Activated T-cell treated with anti-CD3 and anti-CD28 coated beads for 4 hours (primary cell): Measurements from ENCODE around the gene L3MBTL4.
"Not testable (repeated sequence)": the region's sequence is repeated elsewhere in the genome, so short reads cannot be mapped to it uniquely, and the experiment has no call there.

Experiments used
- DNase-seq: peaks from one replicate; pipeline ENCODE4 v3.0.0-alpha.2; 2020

Gene L3MBTL4

GRCh38 chr18:6248017-6248416 is 166.7 kb downstream of the L3MBTL4 start:
- DNase-seq = no peak

GRCh38 chr18:6242004-6242403 is 172.7 kb downstream of the L3MBTL4 start:
- no peak for DNase-seq

GRCh38 chr18:6239716-6240115 is 175.0 kb downstream of the L3MBTL4 start:
- no peak for DNase-seq

GRCh38 chr18:6236258-6236657 is 178.5 kb downstream of the L3MBTL4 start:
- DNase-seq = no peak

DNA sequence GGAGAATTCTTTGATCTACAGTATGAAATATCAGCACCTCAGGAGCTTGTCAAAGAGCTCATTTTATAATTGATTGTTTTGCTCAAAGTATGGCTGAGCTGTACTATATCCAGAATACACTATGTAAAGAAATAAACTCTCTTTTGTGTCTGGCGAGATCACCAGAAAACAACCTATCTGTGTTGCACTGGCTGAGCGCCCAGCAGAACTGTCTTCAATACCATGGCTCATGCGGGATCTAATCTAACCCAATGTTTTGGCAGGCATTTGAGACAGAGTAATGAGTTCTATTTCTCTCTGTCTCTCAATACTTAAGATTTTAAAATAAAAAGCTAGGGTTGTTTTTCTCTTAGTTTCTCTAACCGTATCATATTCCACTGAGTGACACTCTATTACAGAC is 192.4 kb downstream of the L3MBTL4 start:
- DNase-seq = no peak

- no peak for DNase-seq
These were observed 193.1 kb downstream of the L3MBTL4 start for GRCh38 chr18:6221602-6222014.

DNA sequence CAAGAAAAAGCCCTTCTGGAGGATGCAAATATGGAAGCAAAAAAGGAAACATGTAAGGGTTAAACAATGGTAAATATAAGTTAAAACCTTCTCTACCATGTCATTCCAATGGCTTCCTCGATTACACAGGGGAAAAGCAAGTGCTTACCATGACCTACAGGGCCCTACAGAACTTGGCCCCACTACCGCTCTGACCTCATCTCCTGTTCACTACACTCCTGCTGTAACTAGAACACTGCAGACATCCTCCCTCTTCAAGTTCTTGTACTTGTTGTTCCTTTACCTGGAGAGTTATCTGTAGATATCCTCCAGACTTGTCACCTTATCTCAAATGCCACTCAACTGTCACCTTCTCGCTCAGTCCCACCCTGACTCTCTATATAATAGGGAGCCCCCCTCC is 194.6 kb downstream of the L3MBTL4 start:
- DNase-seq = no peak

- DNase-seq = no peak
These were observed 195.5 kb downstream of the L3MBTL4 start for GRCh38 chr18:6219116-6219717.

GRCh38 chr18:6215888-6216287 is 198.8 kb downstream of the L3MBTL4 start:
- no peak for DNase-seq

GRCh38 chr18:6211174-6211504 is 203.6 kb downstream of the L3MBTL4 start:
- DNase-seq = no peak

DNA sequence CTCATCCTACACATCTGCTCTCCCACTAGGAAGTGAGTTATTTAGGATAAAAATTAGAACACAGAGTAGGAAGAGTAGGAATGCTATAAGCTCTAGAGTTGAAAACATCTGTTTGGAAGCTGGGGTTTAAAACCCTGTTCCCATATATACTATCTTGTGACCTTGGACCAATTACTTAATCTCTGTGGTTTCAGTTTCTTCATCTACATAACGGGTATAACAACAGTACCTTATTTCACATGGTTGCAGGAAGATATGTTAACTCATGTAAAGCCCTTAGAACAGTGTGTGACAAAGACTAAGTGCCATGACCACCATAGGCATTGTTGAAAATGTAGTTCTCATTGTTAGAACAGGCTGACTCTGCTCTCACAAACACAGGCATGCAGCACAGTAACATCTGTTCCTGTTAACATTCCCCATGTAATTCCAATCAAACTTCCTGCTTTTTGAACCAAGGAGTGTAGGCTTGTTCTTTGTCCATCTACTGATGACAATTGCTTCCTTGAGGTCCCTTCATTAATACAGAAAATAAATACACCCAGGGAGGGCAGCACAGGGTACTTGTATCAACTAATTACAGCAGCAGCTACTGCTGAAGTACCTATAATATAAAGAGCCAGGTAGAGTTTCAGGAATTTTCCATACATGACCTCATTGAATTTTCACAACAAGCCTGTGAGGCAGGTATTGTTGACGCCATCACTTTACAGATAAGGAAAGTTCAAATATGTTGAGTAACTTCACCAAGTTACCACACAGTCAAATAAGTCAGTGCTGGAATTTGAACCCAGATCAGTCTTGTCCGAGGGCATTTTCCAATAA is 204.2 kb downstream of the L3MBTL4 start:
- no peak for DNase-seq

- DNase-seq = no peak
These were observed 206.8 kb downstream of the L3MBTL4 start for GRCh38 chr18:6207941-6208340.

GRCh38 chr18:6207116-6207515 is 207.6 kb downstream of the L3MBTL4 start:
- DNase-seq = no peak

- DNase-seq = no peak
These were observed 209.0 kb downstream of the L3MBTL4 start for GRCh38 chr18:6205706-6206105.

GRCh38 chr18:6204476-6204875 is 210.2 kb downstream of the L3MBTL4 start:
- no peak for DNase-seq

GRCh38 chr18:6203791-6204190 is 210.9 kb downstream of the L3MBTL4 start:
- DNase-seq = no peak

DNA sequence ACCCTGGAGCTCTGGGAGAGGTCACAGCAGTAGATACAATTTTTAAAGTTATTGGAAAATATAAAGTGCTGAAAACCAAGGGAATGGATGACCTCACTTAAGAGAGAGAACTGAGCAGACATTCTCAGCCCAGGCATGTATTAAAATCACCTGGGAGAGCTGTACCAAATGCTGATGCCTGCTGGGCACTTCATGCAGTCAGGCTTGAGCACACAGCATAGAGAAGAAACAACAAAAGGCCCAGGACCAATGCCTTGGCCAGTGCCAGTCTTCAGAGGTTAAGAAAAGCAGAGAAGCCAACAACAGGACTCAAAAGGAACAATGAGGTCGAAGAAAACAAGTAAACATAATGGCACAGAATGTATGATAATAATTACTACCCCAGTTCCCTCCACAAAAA is 211.8 kb downstream of the L3MBTL4 start:
- no peak for DNase-seq

GRCh38 chr18:6200204-6200774 is 214.4 kb downstream of the L3MBTL4 start:
- no peak for DNase-seq

DNA sequence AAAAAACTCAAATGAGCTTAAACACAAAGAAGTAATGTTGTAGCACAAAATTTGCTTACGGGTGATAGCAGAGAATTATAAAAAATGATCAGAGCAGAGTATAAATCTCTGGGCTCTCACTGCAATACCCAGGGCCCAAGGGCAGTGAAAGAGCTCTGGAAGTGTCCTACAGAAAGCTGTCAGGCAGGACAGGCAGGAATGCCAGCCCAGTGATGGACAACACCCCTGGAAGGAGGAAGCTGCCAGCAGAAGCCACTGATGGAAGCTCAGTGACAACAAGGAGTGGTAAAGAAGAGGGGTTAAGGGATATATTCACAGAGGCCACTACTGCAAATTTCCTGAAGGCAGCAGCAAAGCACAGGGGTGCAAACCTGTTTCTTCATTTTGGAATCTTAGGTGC is 214.9 kb downstream of the L3MBTL4 start:
- no peak for DNase-seq

DNA sequence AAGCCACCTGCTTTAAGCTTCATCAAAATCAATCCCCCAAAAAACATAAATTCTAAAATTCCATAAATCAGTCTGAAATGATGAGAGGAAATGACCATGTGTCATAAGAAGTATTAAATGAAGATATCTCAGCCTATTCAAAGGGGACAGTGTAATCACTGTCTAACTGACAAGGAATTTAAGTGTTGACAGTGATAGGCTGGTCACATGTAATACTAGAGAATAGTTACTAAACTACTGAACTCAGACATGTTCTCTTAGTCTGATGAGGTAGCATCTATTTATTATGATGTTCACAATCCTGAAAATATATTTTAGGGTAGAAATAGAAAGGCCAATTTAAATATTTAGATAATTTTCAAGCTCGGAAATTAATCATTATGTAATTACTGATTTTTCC is 216.1 kb downstream of the L3MBTL4 start:
- DNase-seq = no peak

- DNase-seq = no peak
These were observed 220.1 kb downstream of the L3MBTL4 start for GRCh38 chr18:6194640-6195039.

- DNase-seq = not testable (repeated sequence)
These were observed 228.9 kb downstream of the L3MBTL4 start for GRCh38 chr18:6185782-6186181.

DNA sequence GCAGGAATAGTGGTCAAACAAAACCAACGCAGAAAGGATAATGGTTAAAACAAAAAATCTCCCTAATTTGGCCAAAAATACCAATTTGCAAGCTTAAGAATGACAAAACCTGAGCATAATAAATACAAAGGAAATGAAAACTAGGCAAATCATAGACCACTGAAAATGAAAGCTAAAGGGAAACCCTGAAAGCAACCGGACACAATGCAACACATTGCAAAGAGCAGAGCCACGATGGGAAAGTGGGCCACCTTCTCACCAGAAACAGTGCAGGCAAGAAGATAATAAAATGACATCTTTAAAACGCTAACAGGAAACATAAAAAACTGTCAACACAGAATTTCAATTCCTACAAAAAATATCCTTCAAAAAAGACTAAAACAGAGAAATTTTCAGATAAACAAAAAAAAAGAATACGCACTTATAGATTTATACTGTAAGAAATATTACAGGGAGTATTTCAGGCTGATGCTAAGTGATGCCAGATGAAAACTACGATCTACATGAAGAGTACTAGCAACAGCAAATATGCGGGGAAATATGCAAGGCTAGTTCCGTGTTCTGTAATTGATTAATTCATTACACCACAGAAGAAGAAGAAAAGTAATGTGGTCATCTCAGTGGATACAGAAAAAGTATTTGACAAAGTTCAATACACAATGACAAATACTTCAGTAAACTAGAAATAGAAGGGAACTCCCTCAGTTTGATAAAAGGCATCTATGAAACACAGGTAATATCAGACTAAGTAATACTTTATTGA is 239.5 kb downstream of the L3MBTL4 start:
- no peak for DNase-seq

- DNase-seq = no peak
These were observed 244.1 kb downstream of the L3MBTL4 start for GRCh38 chr18:6170604-6171003.
